ENCODE results near the gene PIKFYVE. TPM values are rescaled to one million over a fixed set of nuclear protein-coding genes. Genes with fewer than 3 reads are reported as not detected.

PIKFYVE gene
- total RNA-seq, 1 experiment from 2014 or later, result 27.2 TPM

DNA sequence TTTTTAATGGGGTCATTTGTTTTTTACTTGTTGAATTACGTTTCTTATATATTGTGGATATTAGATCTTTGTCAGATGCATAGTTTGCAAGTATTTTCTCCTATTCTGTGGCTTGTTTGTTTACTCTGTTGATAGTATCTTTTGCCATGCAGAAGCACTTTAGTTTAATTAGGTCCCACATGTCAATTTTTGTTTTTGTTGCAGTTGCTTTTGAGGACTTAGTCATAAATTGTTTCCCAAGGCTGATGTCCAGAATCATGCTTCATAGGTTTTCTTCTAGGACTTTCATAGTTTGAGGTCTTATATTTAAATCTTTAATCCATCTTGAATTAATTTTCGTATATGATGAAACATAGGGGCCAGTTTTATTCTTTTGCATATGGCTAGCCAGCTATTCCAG, 13.2 kb downstream of the PIKFYVE start:
- no peak overlapping the region for H2AFZ ChIP-seq (ENCODE audit: low read length)
- H3K36me3 Mint-ChIP-seq (ENCODE audit: insufficient read depth in 1 of 3, low read depth in 3 of 3), result peaks cover 40 to 86% (median 81%) of the 10 kb centered on the region in 3 experiments; a peak in 6 of 7 replicates
- H3K9me3 ChIP-seq (ENCODE audit: control insufficient read depth, low read depth, low read length), result no peaks in the 10 kb centered on the region
- H3K56ac ChIP-seq (ENCODE audit: insufficient read length, low read depth, low read length), result no peak overlapping the region
- no peak overlapping the region for H2BK12ac ChIP-seq (ENCODE audit: insufficient read length, low read depth, low read length)
- H2BK120ac ChIP-seq (ENCODE audit: low read depth, low read length, poor library complexity, severe bottlenecking), result no peak overlapping the region
- H3K9me3 Mint-ChIP-seq, result no peaks in the 10 kb centered on the region
- TF ChIP-seq CTCF (conservative IDR thresholded peaks at IDR 0.05), result no peak
- H4K8ac ChIP-seq (replicated peaks; ENCODE audit: insufficient read length, low read depth, low read length), result no peak overlapping the region
- H3K23ac ChIP-seq (ENCODE audit: insufficient read length, low read depth, low read length), result no peak overlapping the region
- no peak overlapping the region for H3K4ac ChIP-seq (ENCODE audit: low read depth, low read length)
- no peak overlapping the region for H3K27ac ChIP-seq (ENCODE audit: insufficient read length, low read depth, low read length)
- peaks cover 4% of the 10 kb centered on the region for H3K79me1 ChIP-seq (ENCODE audit: insufficient read depth, low read depth, low read length, poor library complexity, severe bottlenecking)
- H2AK5ac ChIP-seq (ENCODE audit: insufficient read length, low read length), result no peak overlapping the region
- H3K27me3 Mint-ChIP-seq (ENCODE audit: low read depth), result no peaks in the 10 kb centered on the region
- H3K79me2 ChIP-seq (ENCODE audit: insufficient read depth, low read length), result no peaks in the 10 kb centered on the region
- no peaks in the 10 kb centered on the region for H3K23me2 ChIP-seq (ENCODE audit: insufficient read length, low read depth, low read length, poor library complexity, severe bottlenecking)
- H3K27ac Mint-ChIP-seq, result no peak overlapping the region
- no peak overlapping the region for H3K14ac ChIP-seq (ENCODE audit: insufficient read depth, low read length)
- no peak overlapping the region for H3K4me3 Mint-ChIP-seq
- H3K9ac ChIP-seq (ENCODE audit: extremely low read depth, insufficient read length, low read length), result no peak overlapping the region
- no CpG with 5 or more reads among the region's 2 CpGs for WGBS (ENCODE audit: extremely low coverage, insufficient read length, low lambda C conversion rate)
- H4K5ac ChIP-seq (ENCODE audit: insufficient read length, low read depth, low read length), result no peak overlapping the region
- no peak overlapping the region for H3K18ac ChIP-seq (ENCODE audit: insufficient read length, low read depth, low read length)
- DNase-seq, result no peak
- no peak overlapping the region for H2BK5ac ChIP-seq (ENCODE audit: insufficient read length, low read length)
- no peak overlapping the region for H2BK20ac ChIP-seq (ENCODE audit: low read depth, low read length, poor library complexity, severe bottlenecking)
- H3T11ph ChIP-seq (ENCODE audit: low read length), result no peak overlapping the region
- H4K20me1 ChIP-seq (ENCODE audit: control insufficient read depth, insufficient read depth, insufficient read length), result no peaks in the 10 kb centered on the region
- no peaks in the 10 kb centered on the region for H3K4me1 ChIP-seq (ENCODE audit: insufficient read depth, low read length)
- H3K4me2 ChIP-seq (ENCODE audit: insufficient read depth, insufficient read length, low read length), result no peak overlapping the region
- H3K27me3 ChIP-seq (ENCODE audit: insufficient read depth, low read length), result no peaks in the 10 kb centered on the region
- H2BK15ac ChIP-seq (ENCODE audit: low read depth, low read length), result no peak overlapping the region
- H3K4me1 Mint-ChIP-seq, result no peaks in the 10 kb centered on the region
- H4K91ac ChIP-seq (ENCODE audit: insufficient read length, low read depth, low read length), result no peak overlapping the region
